ENCODE measurements around the gene UBE2M.

UBE2M gene

DNA sequence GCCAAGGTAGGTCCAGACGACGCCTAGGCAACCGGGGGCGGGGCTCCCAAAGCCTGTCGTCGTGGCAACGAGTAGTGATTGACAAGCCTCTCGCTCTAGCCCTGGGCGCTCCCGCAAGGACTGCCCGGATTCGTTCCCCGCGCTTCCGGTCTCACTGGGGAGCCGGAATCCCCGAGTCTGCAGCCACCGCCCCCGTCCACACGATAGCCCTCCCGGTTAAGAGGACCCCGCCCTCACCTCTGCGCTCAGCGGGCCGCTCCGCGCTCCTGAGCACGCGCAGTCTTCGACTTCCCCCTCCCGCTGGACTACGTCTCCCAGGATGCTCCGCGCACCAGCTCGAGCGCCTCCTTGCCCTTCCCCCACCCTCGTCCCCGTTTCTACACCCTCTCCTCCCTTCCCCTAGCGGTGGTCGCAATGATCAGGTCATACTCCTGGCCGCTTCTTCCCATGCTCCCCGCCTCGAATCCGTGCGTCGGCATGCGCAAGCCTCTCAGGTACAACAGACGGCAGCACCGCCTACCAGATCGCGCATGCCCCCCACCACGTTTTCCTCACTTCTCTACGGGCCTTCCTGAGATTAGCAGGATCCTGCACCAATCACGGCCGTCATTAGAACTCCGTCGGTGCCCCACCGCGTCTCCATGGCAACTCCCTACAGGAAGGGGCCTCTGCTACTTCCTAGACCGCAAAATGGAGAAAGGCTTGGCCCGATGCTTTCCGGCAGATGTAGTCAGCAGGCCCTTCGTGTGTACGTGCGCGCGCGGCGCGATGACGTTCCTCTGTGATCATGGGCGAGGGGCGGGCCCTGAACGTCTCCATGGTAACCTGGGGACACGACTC lies 14.6 kb upstream of the UBE2M start, which contains the start of gene MZF1:
TSS of gene MZF1 (minus strand) at position 518 of the 840 bp plus-strand sequence. CDS start 1,946 bp downstream, outside the sequence.
- no peaks in the 10 kb centered on the region for H3K27me3 ChIP-seq (ENCODE audit: control insufficient read depth in 1 of 2, insufficient read depth in 1 of 2, low read length in 2 of 2)
- peak within 1 kb of the TSS; percentile 66 for H2BK120ac ChIP-seq (ENCODE audit: low read depth, low read length)
- H3K9me3 ChIP-seq (ENCODE audit: control insufficient read depth, low read length), result no peaks in the 10 kb centered on the region
- H3K14ac ChIP-seq (ENCODE audit: low read length in 2 of 2), result peak within 1 kb of the TSS in 1 of 2 experiments; percentile 90
- peak within 1 kb of the TSS; percentile 42 for H2AFZ ChIP-seq (ENCODE audit: low read depth, low read length)
- H4K8ac ChIP-seq (ENCODE audit: low read length), result peak within 1 kb of the TSS; percentile 98
- peak within 1 kb of the TSS; percentile 99 for H3K9ac ChIP-seq (ENCODE audit: low read length)
- peak within 1 kb of the TSS; percentile 96 for H2BK15ac ChIP-seq (ENCODE audit: low read depth, poor library complexity, severe bottlenecking)
- H2BK5ac ChIP-seq (ENCODE audit: low read depth, low read length, poor library complexity, severe bottlenecking), result peak within 1 kb of the TSS; percentile 79
- no peak within 1 kb of the TSS for H2AK5ac ChIP-seq (ENCODE audit: low read length, severe bottlenecking)
- H2BK12ac ChIP-seq (ENCODE audit: low read length in 2 of 2), result peak within 1 kb of the TSS; percentile 38 to 85
- peaks cover 8% of the 10 kb centered on the region for H3K4me1 ChIP-seq (ENCODE audit: control insufficient read depth, insufficient read depth, low read depth, low read length)
- peak within 1 kb of the TSS; percentile 80 for H3K4me2 ChIP-seq (ENCODE audit: low read length, poor library complexity, severe bottlenecking)
- peak within 1 kb of the TSS; percentile 100 for H4K91ac ChIP-seq (ENCODE audit: low read length)
- peaks cover 32 to 42% of the 10 kb centered on the region in 2 experiments for H3K36me3 ChIP-seq (ENCODE audit: control insufficient read depth in 1 of 2, insufficient read depth in 2 of 2, low read depth in 1 of 2, low read length in 2 of 2)
- H3K23ac ChIP-seq (ENCODE audit: low read length in 2 of 2), result peak within 1 kb of the TSS in 1 of 2 experiments; percentile 75
- peak within 1 kb of the TSS; percentile 73 to 90 for H3K4ac ChIP-seq (ENCODE audit: low read depth in 1 of 2, low read length in 2 of 2)
- peaks cover 33% of the 10 kb centered on the region for H3K79me1 ChIP-seq (replicated peaks; ENCODE audit: low read length, poor library complexity, severe bottlenecking)
- H3K4me3 ChIP-seq (ENCODE audit: insufficient read depth in 1 of 2, low read depth in 1 of 2, low read length in 2 of 2), result peak within 1 kb of the TSS; percentile 82 to 91
- H3K18ac ChIP-seq (ENCODE audit: low read depth in 1 of 2, low read length in 2 of 2), result peak within 1 kb of the TSS; percentile 96
- H3K27ac ChIP-seq (ENCODE audit: low read length, poor library complexity, severe bottlenecking), result peak within 1 kb of the TSS; percentile 97
- under 1% methylated on average over 73 of the region's 75 CpGs for WGBS
- DNase-seq, result peak; percentile 100

- H3K23ac ChIP-seq (ENCODE audit: low read length in 2 of 2), result no peak overlapping the region
- H2AFZ ChIP-seq (ENCODE audit: low read depth, low read length), result peak overlapping the region; percentile 3
- no peak overlapping the region for H2BK15ac ChIP-seq (ENCODE audit: low read depth, poor library complexity, severe bottlenecking)
- peaks cover 32 to 48% of the 10 kb centered on the region in 2 experiments for H3K36me3 ChIP-seq (ENCODE audit: control insufficient read depth in 1 of 2, insufficient read depth in 2 of 2, low read depth in 1 of 2, low read length in 2 of 2)
- H2BK12ac ChIP-seq (ENCODE audit: low read length in 2 of 2), result no peak overlapping the region
- H3K27me3 ChIP-seq (ENCODE audit: control insufficient read depth in 1 of 2, insufficient read depth in 1 of 2, low read length in 2 of 2), result no peaks in the 10 kb centered on the region
- peak overlapping the region; percentile 33 for H3K27ac ChIP-seq (ENCODE audit: low read length, poor library complexity, severe bottlenecking)
- no peak for DNase-seq
- H3K79me1 ChIP-seq (replicated peaks; ENCODE audit: low read length, poor library complexity, severe bottlenecking), result peaks cover 33% of the 10 kb centered on the region
- no peaks in the 10 kb centered on the region for H3K9me3 ChIP-seq (ENCODE audit: control insufficient read depth, low read length)
- peaks cover 8% of the 10 kb centered on the region for H3K4me1 ChIP-seq (ENCODE audit: control insufficient read depth, insufficient read depth, low read depth, low read length)
- H3K18ac ChIP-seq (ENCODE audit: low read depth in 1 of 2, low read length in 2 of 2), result peak overlapping the region in 1 of 2 experiments; percentile 96
- peak overlapping the region; percentile 99 for H3K9ac ChIP-seq (ENCODE audit: low read length)
- no peak overlapping the region for H2BK5ac ChIP-seq (ENCODE audit: low read depth, low read length, poor library complexity, severe bottlenecking)
- H3K4me3 ChIP-seq (ENCODE audit: insufficient read depth in 1 of 2, low read depth in 1 of 2, low read length in 2 of 2), result peak overlapping the region; percentile 43 to 91
- peak overlapping the region; percentile 98 for H4K8ac ChIP-seq (ENCODE audit: low read length)
- H3K4ac ChIP-seq (ENCODE audit: low read depth in 1 of 2, low read length in 2 of 2), result peak overlapping the region in 1 of 2 experiments; percentile 14
- no peak overlapping the region for H2AK5ac ChIP-seq (ENCODE audit: low read length, severe bottlenecking)
- H3K14ac ChIP-seq (ENCODE audit: low read length in 2 of 2), result no peak overlapping the region
- 58% methylated on average over 24 of the region's 24 CpGs for WGBS
- no peak overlapping the region for H4K91ac ChIP-seq (ENCODE audit: low read length)
- H3K4me2 ChIP-seq (ENCODE audit: low read length, poor library complexity, severe bottlenecking), result peak overlapping the region; percentile 79
- H2BK120ac ChIP-seq (ENCODE audit: low read depth, low read length), result no peak overlapping the region
These were observed 13.8 kb upstream of the UBE2M start for GRCh38 chr19:58572026-58572817.

- Histone ChIP-seq H2BK5ac (ENCODE audit: low read depth, low read length, poor library complexity, severe bottlenecking) (no peak overlapping the region), H4K8ac (ENCODE audit: low read length) (no peak overlapping the region)
These were observed 13.2 kb upstream of the UBE2M start for GRCh38 chr19:58571575-58571947.

More at GRCh38 chr19:58571575-58571947, 13.2 kb upstream of the UBE2M start:
- Histone ChIP-seq H2BK15ac (ENCODE audit: low read depth, poor library complexity, severe bottlenecking) (no peak overlapping the region), H3K4me1 (ENCODE audit: control insufficient read depth, insufficient read depth, low read depth, low read length) (peaks cover 8% of the 10 kb centered on the region), H4K91ac (ENCODE audit: low read length) (no peak overlapping the region), H2BK120ac (ENCODE audit: low read depth, low read length) (no peak overlapping the region), H3K79me1 (replicated peaks; ENCODE audit: low read length, poor library complexity, severe bottlenecking) (peaks cover 33% of the 10 kb centered on the region), H2AFZ (ENCODE audit: low read depth, low read length) (no peak overlapping the region), H3K9ac (ENCODE audit: low read length) (peak overlapping the region; percentile 99), H3K9me3 (ENCODE audit: control insufficient read depth, low read length) (no peaks in the 10 kb centered on the region), H2BK12ac (ENCODE audit: low read length in 2 of 2) (no peak overlapping the region), H3K36me3 (ENCODE audit: control insufficient read depth in 1 of 2, insufficient read depth in 2 of 2, low read depth in 1 of 2, low read length in 2 of 2) (peaks cover 37 to 54% of the 10 kb centered on the region in 2 experiments), H3K18ac (ENCODE audit: low read depth in 1 of 2, low read length in 2 of 2) (no peak overlapping the region), H3K4me3 (ENCODE audit: insufficient read depth in 1 of 2, low read depth in 1 of 2, low read length in 2 of 2) (no peak overlapping the region), H3K4me2 (ENCODE audit: low read length, poor library complexity, severe bottlenecking) (no peak overlapping the region), H3K27ac (ENCODE audit: low read length, poor library complexity, severe bottlenecking) (no peak overlapping the region), H2AK5ac (ENCODE audit: low read length, severe bottlenecking) (no peak overlapping the region), H3K27me3 (ENCODE audit: control insufficient read depth in 1 of 2, insufficient read depth in 1 of 2, low read length in 2 of 2) (no peaks in the 10 kb centered on the region), H3K23ac (ENCODE audit: low read length in 2 of 2) (no peak overlapping the region), H3K4ac (ENCODE audit: low read depth in 1 of 2, low read length in 2 of 2) (no peak overlapping the region), H3K14ac (ENCODE audit: low read length in 2 of 2) (no peak overlapping the region)
- DNase-seq, result no peak
- WGBS, result 97% methylated on average over 8 of the region's 8 CpGs

Measured in mesenchymal stem cell (in vitro differentiated cells and primary cell).